ENCODE measurements around the gene ZFP36L2.

Gene ZFP36L2

GRCh38 chr2:43265421-43265820, 39.0 kb upstream of the ZFP36L2 start:
- TF ChIP-seq CTCF (IDR thresholded peaks at IDR 0.05; ENCODE audit: insufficient read depth, low read length), result no peak
- TF ChIP-seq REST (IDR thresholded peaks at IDR 0.05; ENCODE audit: insufficient replicate concordance, low read depth), result no peak
- no peak for TF ChIP-seq GABPA (IDR thresholded peaks at IDR 0.05; ENCODE audit: low read depth)
- no peak for TF ChIP-seq POLR2AphosphoS5 (IDR thresholded peaks at IDR 0.05; ENCODE audit: low read depth)
- TF ChIP-seq SPI1 (IDR thresholded peaks at IDR 0.05; ENCODE audit: borderline replicate concordance, low read depth), result no peak
- no peaks in the 10 kb centered on the region for H3K27me3 ChIP-seq (ENCODE audit: insufficient read depth, poor library complexity, severe bottlenecking)
- no peak overlapping the region for H3K27ac ChIP-seq (replicated peaks)
- no peak for DNase-seq (ENCODE audit: low read depth in 1 of 2, low spot score in 1 of 2)
- no peak overlapping the region for H3K4me3 ChIP-seq (replicated peaks; ENCODE audit: insufficient read depth, low read length)

GRCh38 chr2:43265001-43265400, 38.6 kb upstream of the ZFP36L2 start:
- TF ChIP-seq POLR2AphosphoS5 (IDR thresholded peaks at IDR 0.05; ENCODE audit: low read depth) (no peak), SPI1 (IDR thresholded peaks at IDR 0.05; ENCODE audit: borderline replicate concordance, low read depth) (no peak), CTCF (IDR thresholded peaks at IDR 0.05; ENCODE audit: insufficient read depth, low read length) (no peak), GABPA (IDR thresholded peaks at IDR 0.05; ENCODE audit: low read depth) (no peak), REST (IDR thresholded peaks at IDR 0.05; ENCODE audit: insufficient replicate concordance, low read depth) (no peak)
- Histone ChIP-seq H3K27ac (replicated peaks) (no peak overlapping the region), H3K4me3 (replicated peaks; ENCODE audit: insufficient read depth, low read length) (no peak overlapping the region), H3K27me3 (ENCODE audit: insufficient read depth, poor library complexity, severe bottlenecking) (no peaks in the 10 kb centered on the region)
- no peak for DNase-seq (ENCODE audit: low read depth in 1 of 2, low spot score in 1 of 2)

- no peak for DNase-seq (ENCODE audit: low read depth in 1 of 2, low spot score in 1 of 2)
- Histone ChIP-seq H3K27me3 (ENCODE audit: insufficient read depth, poor library complexity, severe bottlenecking) (no peaks in the 10 kb centered on the region), H3K4me3 (replicated peaks; ENCODE audit: insufficient read depth, low read length) (no peak overlapping the region), H3K27ac (replicated peaks) (no peak overlapping the region)
- TF ChIP-seq GABPA (IDR thresholded peaks at IDR 0.05; ENCODE audit: low read depth) (no peak), SPI1 (IDR thresholded peaks at IDR 0.05; ENCODE audit: borderline replicate concordance, low read depth) (peak; percentile 41; the same call in 1 of the 2 replicates), REST (IDR thresholded peaks at IDR 0.05; ENCODE audit: insufficient replicate concordance, low read depth) (no peak)
These were observed 36.5 kb upstream of the ZFP36L2 start for GRCh38 chr2:43262951-43263350.
